ENCODE data around the gene PPM1H.

Gene PPM1H

GRCh38 chr12:62789851-62790250, 145.1 kb downstream of the PPM1H start:
- DNase-seq: no peak

- DNase-seq: no peak
These were observed 147.3 kb downstream of the PPM1H start for GRCh38 chr12:62787611-62788010.

DNA sequence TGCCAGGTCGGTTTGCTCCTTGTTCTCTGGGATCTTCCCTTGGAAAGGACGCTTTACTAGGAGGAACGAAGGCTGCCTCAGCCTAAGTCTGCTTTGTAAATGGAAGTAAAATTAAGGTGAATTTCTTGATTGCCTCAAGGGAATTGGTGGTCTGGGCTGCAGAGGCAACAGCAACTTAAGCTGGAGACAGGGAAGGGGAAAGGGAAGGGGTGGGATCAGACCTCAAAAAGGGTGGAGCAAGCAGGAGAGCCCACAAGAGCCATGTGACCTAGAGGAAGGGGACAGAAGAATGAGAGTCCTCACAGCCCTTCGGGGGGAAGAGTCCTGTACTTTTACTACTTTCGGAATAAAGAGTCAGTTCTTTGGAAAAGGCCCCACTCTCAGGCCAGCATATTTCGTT, 147.9 kb downstream of the PPM1H start:
- DNase-seq: no peak

DNA sequence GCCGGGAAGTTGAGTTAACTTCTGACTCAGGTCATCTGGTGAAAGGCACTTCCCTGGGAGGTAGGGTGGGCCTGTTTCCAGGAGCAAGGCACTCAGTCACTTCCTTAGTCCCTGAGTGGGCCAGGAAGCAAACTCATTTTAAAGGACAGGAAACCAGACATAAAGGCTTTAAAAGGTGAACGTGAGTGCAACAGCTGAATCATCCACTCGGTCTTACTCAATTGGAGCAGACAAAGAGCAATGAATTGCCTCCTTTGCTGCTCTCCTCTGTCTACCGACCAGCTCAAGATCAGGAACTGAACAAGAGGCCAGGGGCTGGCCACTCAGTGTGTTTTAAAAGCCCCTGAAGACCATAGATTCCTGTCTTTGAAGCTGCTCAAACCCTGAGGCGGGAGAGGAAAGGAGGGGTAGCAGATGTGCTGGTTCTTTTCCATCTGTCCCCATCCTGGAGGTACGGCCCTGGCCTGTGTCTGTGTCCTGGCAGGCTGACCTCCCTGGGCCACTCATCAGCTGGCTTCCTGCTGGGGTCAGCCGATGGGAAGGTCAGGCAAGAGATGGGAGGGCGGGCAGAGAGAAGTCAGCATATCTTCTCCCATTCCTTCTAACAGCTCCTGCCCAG, 148.9 kb downstream of the PPM1H start:
- DNase-seq: no peak

GRCh38 chr12:62784576-62784975, 150.4 kb downstream of the PPM1H start:
- DNase-seq: no peak

- DNase-seq: no peak
These were observed 151.1 kb downstream of the PPM1H start for GRCh38 chr12:62783881-62784280.

- no peak for DNase-seq
These were observed 153.6 kb downstream of the PPM1H start for GRCh38 chr12:62781136-62781880.

DNA sequence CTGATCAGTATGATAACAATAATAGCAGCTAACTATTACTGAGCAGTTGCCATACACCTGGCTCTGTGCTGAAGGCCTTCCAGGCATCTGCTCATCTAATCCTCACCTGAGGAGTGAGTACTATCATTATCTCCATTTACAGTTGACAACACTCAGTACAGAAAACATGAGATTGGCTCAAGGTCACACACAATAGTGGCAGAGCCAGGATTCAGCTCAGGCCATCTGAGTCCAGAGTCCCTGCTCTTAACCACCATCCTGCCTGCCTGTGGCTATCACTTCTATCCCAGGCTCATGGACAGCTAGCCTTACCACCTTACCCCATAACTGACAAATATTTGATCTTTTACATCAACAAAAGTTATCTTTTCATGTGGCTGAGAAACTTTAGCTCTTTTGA, 155.5 kb downstream of the PPM1H start:
- DNase-seq: no peak

GRCh38 chr12:62778187-62778586, 156.8 kb downstream of the PPM1H start:
- DNase-seq: no peak

DNA sequence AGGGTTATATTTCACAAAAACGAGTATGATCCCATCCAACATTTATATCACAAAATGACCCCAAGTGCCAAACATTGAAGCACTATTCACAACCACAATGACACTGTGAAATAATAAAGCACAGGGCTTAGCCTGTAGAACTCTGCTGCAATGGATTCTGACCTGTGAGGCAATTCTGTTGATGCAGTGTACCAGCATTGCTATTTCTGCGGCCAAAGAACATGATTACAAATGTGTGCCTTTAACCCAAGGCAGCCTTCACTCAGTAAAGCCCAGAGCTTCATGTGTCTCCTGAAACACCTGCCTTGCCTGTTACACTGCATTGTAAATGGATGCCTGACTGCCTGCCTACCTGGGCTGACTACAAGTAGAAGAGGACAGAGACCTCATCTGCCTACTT, 158.0 kb downstream of the PPM1H start:
- no peak for DNase-seq

DNA sequence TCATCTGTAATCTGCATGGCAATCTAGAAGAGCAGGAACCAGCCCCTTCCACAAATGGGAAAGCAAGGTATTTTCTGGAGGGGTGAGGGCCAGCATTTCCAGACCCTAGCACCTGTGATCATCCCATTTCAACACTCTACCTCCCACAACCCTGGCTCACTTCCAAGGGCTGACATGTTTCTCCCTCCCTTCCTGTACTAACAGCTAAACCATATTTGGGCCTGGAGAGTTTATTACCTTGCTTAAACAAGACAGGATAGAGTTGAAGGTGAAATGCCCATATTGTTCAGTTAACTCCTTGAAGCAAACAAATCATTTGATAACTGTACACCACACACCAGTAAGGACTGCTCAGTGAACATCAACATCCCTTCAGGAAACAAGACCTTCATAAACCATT, 158.4 kb downstream of the PPM1H start:
- no peak for DNase-seq

DNA sequence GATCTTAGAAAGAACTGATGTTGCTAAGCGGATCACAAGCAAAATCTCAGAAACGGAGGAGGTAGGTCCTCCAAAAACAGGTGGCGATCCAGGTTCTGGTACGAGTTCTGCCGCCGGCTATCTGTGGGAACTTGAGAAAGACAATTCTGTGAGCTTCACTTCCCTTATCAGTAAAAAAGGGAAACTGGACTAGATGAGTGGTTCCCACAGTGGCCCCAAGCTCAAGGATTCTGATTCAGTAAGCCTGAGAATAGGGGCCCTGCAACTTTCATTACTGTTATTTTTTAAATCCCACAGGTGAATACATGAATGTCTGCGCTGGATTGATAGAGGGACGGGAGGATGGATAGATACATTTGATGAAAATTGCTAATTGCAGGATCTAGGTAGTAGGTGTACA, 160.2 kb downstream of the PPM1H start:
- no peak for DNase-seq

DNA sequence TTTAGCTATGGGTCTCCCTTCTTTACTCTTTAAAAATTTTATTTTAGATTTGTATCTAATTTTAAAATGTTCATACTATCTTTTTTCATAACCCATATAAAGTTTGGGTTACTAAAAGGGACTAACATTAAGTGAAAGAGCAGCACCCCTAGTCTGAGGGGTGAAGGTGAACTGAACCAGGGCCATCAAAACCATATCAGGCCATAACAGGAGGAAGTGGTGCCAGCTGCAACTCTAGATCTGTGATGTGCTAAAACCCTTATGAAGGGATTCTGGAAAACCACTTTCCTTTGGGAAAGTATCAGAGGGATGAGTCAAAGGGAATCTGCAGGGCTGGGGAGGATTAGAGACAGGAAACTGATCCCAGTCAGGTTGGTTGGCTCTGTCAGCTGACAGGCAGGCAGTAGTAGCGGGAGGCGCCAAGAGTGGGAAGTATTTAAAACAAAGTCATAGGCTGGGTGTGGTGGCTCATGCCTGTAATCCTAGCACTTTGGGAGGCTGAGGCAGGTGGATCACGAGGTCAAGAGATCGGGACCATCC, 162.5 kb downstream of the PPM1H start:
- DNase-seq: no peak

GRCh38 chr12:62771828-62772227, 163.1 kb downstream of the PPM1H start:
- no peak for DNase-seq

DNA sequence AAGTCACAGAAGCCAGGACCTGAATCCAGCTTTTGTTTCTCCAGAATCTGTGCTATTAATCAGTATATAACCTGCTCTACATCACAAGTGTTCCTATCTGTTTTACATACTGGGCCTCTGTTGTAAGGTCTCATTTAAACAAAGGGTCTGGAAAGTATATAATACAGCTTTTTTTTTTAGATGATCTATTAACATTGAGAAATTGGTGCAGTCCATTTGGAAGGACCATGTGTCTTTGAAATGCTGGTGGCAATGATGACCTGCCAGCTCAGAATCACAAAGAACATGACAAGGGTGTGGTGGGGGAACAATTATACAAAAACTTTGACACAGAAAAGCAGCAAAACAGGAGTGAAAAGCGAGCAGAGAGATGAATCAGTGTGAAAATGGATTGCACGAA, 164.6 kb downstream of the PPM1H start:
- no peak for DNase-seq

GRCh38 chr12:62769076-62769619, 165.8 kb downstream of the PPM1H start:
- DNase-seq: no peak

DNA sequence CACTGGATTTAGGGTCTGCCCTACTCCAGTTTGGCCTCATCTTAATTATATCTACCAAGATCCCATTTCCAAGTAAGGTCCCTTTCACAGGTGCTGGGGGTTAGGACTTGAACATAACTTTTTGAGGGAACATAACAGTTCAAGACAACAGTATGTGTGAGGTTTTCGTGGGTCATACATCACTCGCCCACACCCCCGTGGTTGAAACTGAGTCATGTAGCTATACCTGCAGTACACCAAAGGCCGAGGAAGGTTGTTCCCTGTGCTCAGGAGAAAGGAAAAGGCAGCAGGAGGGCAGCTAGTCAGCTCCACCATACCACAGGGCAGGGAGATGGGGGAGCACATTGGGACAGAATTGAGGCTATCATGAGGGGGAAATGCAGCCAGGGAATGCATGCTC, 167.0 kb downstream of the PPM1H start:
- no peak for DNase-seq

DNA sequence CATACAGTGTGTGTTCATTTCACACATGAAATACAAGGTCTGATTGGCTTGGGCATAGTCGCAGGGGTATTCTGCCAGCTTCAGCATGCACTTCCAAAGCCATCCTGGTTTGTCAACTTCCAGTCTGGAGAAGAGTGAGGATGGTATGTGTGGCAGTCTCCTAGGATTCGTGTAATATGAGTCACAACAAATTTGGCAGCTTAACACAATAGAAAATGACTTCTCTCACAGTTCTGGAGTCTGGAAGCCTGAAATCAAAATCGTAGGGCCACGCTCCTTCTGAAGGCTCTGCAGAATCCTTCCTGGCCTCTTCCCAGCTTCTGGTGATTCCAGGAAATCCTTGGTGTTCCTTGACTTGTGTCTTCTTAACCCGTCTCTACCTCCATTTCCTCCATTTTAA, 167.5 kb downstream of the PPM1H start:
- no peak for DNase-seq

- no peak for DNase-seq
These were observed 168.5 kb downstream of the PPM1H start for GRCh38 chr12:62766496-62766895.

- no peak for DNase-seq
These were observed 170.9 kb downstream of the PPM1H start for GRCh38 chr12:62763861-62764645.

DNA sequence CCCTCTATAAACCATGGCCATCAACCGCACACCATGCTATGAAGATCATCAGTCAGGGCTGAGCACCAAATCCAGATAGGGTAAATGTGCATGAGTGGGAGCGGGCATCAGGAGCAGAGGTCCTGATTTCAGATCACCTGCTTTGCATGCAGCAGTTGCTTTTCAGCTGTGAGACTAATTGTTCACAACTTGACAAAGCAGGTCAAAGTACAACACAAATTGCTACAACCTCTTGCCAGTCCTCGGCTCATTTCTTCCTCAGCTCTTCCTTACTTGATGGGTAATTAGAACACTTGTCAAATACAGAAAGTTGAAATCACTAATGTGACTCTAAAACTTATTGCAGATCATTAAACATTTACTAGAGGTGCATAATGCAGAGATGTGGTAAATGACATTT, 171.6 kb downstream of the PPM1H start:
- no peak for DNase-seq

- no peak for DNase-seq
These were observed 172.3 kb downstream of the PPM1H start for GRCh38 chr12:62762645-62763044.

DNA sequence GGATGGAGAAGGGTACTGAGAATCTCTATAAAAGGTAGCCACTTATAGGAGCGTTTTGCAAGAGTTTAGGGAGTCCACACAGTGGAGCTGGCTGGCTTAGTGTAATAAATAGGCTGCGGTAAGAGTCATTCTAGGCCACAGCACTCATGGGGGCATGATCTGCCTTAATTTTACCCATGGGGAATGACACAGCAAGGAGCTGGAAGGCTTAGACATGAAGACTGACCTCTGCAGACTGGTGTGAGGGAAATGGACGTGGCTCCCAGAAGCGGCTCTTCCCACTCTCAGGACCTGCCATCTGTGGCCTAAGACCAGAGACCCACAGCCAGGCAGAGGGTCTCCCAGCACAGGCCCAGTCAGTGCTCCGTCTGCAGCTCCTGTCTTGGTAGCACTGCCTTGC, 173.3 kb downstream of the PPM1H start:
- no peak for DNase-seq

GRCh38 chr12:62760779-62761178, 174.2 kb downstream of the PPM1H start:
- no peak for DNase-seq

Measured in NCI-H774 (cell line).